Left renal pelvis (tissue), 4 donors: ENCODE measurements around the gene BGN. TPM values are rescaled to one million over a fixed set of nuclear protein-coding genes. Genes with fewer than 3 reads are reported as not detected.

ENCODE experiments used
- DNase-seq, 4 donors: peaks; one replicate each; pipeline ENCODE4 v3.0.0-alpha.2; 2013; ENCODE audit warnings: low read depth in 4 of 4, low spot score in 3 of 4
- polyA plus RNA-seq, 4 donors: library from polyadenylated mRNA; unstranded; fragments of 120-200 nt; gene quantifications; one replicate each; pipeline ENCODE4 v1.2.1, GENCODE V29; 2013; ENCODE audit not compliant: insufficient read length in 4 of 4

Gene BGN
- polyA plus RNA-seq, 4 donors: 114 to 218 (median 181) TPM

- no peak for DNase-seq
Measured at GRCh38 chrX:153557618-153558355, 63.0 kb downstream of the BGN start.

Other genes starting within 250 kb of the BGN start
- under 1 TPM; 0.04 to 0.14 (median 0.10) TPM for gene PNMA6F, start 173.2 kb upstream of the BGN start, polyA plus RNA-seq
- gene ZNF275, start 160.8 kb upstream of the BGN start, polyA plus RNA-seq: 10 to 100 TPM; 17.6 to 20.0 (median 19.3) TPM
- gene PNMA6E, start 93.6 kb upstream of the BGN start, polyA plus RNA-seq: not detected
- gene ZFP92, start 83.5 kb upstream of the BGN start, polyA plus RNA-seq: 1 to 10 TPM in 2 of 4 donors, under 1 TPM in 2; 0.31 to 1.2 (median 0.90) TPM
- under 1 TPM; 0.14 to 0.53 (median 0.35) TPM for gene TREX2, start 48.9 kb upstream of the BGN start, polyA plus RNA-seq
- 10 to 100 TPM; 20.5 to 25.8 (median 25.5) TPM for gene HAUS7, start 24.4 kb upstream of the BGN start, polyA plus RNA-seq
- gene ATP2B3, start 22.7 kb downstream of the BGN start, polyA plus RNA-seq: under 1 TPM; 0.10 to 0.32 (median 0.22) TPM
- 10 to 100 TPM; 13.5 to 20.7 (median 17.9) TPM for gene CCNQ, start 104.2 kb downstream of the BGN start, polyA plus RNA-seq
- gene DUSP9, start 152.2 kb downstream of the BGN start, polyA plus RNA-seq: 10 to 100 TPM in 3 of 4 donors, 1 to 10 TPM in 1; 2.7 to 52.1 (median 44.9) TPM
- 10 to 100 TPM in 1 of 4 donors, 1 to 10 TPM in 3; 1.7 to 10.1 (median 7.8) TPM for gene PNCK, start 178.8 kb downstream of the BGN start, polyA plus RNA-seq
- gene SLC6A8, start 192.9 kb downstream of the BGN start, polyA plus RNA-seq: 10 to 100 TPM; 16.8 to 64.5 (median 46.2) TPM
- 100 to 1,000 TPM; 100 to 199 (median 181) TPM for gene BCAP31, start 229.4 kb downstream of the BGN start, polyA plus RNA-seq
- 1 to 10 TPM; 7.0 to 9.6 (median 8.0) TPM for gene ABCD1, start 229.9 kb downstream of the BGN start, polyA plus RNA-seq